Measurements from ENCODE around the gene PTPRK.

DNA sequence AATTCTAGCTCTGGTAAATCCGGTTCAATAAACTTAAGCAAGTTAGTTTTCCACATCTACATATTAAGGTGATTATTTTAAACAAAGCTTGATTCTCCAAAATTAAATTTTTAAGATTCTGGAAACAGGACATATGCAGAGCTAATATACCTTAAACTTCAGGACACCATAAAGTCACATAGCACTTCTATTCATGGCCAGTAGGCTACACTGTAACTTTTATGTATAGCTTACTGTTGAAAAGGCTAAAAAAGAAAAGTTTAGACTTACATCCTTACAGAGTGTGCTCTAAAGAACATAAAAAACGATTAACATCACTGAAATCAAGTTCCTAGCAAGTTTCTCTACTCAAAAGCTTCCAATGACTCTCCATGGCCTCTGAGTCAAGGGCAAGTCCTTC, 224.7 kb downstream of the PTPRK start:
- TF ChIP-seq TAF15 (IDR thresholded peaks at IDR 0.05; ENCODE audit: low read depth, low read length, poor library complexity, severe bottlenecking) (no peak), ZKSCAN1 (IDR thresholded peaks at IDR 0.05; ENCODE audit: low read length) (no peak), ZC3H4 (CRISPR knock-in tag; IDR thresholded peaks at IDR 0.05; ENCODE audit: borderline replicate concordance) (no peak)
- TF ChIP-seq, protein P1, sequence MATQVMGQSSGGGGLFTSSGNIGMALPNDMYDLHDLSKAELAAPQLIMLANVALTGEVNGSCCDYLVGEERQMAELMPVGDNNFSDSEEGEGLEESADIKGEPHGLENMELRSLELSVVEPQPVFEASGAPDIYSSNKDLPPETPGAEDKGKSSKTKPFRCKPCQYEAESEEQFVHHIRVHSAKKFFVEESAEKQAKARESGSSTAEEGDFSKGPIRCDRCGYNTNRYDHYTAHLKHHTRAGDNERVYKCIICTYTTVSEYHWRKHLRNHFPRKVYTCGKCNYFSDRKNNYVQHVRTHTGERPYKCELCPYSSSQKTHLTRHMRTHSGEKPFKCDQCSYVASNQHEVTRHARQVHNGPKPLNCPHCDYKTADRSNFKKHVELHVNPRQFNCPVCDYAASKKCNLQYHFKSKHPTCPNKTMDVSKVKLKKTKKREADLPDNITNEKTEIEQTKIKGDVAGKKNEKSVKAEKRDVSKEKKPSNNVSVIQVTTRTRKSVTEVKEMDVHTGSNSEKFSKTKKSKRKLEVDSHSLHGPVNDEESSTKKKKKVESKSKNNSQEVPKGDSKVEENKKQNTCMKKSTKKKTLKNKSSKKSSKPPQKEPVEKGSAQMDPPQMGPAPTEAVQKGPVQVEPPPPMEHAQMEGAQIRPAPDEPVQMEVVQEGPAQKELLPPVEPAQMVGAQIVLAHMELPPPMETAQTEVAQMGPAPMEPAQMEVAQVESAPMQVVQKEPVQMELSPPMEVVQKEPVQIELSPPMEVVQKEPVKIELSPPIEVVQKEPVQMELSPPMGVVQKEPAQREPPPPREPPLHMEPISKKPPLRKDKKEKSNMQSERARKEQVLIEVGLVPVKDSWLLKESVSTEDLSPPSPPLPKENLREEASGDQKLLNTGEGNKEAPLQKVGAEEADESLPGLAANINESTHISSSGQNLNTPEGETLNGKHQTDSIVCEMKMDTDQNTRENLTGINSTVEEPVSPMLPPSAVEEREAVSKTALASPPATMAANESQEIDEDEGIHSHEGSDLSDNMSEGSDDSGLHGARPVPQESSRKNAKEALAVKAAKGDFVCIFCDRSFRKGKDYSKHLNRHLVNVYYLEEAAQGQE (IDR thresholded peaks at IDR 0.05; ENCODE audit: borderline replicate concordance in 1 of 2, low read depth in 1 of 2, low read length in 2 of 2), result no peak

Data from HepG2 (cell line).